A549 (cell line): ENCODE results near the gene WSCD1.

Experiments used
- BHLHE40 ChIP-seq: IDR thresholded peaks from 2 replicates; pipeline ENCODE4 v1.6.1; 2012; ENCODE audit warnings: low read depth, low read length, inconsistent platforms
- EP300 ChIP-seq, 2 experiments: fragments of >200 bp; sonication (Bioruptor Twin); formaldehyde crosslinking; IDR thresholded peaks; 2 replicates in 1 of 2; 3 replicates in 1 of 2; pipeline ENCODE4 v1.6.1; 2016 to 2017
- KDM1A ChIP-seq: fragments of 200-600 bp; sonication (generic); IDR thresholded peaks from 2 replicates; pipeline ENCODE4 v1.6.1; 2016; ENCODE audit warnings: low read depth, mild to moderate bottlenecking
- MAFK ChIP-seq: fragments of 450-650 bp; IDR thresholded peaks from 2 replicates; pipeline ENCODE4 v1.6.1; 2014; ENCODE audit not compliant: partially characterized antibody
- MAZ ChIP-seq: fragments of 150-350 bp; IDR thresholded peaks from 2 replicates; pipeline ENCODE4 v1.6.1; 2014; ENCODE audit warnings: antibody characterized with exemption, low read depth, low read length, borderline replicate concordance
- NR3C1 ChIP-seq: fragments of >200 bp; sonication (Bioruptor Twin); formaldehyde crosslinking; IDR thresholded peaks from 3 replicates; pipeline ENCODE4 v1.6.1; 2017
- POLR2A ChIP-seq: IDR thresholded peaks from 2 replicates; pipeline ENCODE4 v1.6.1; 2012; ENCODE audit warnings: mild to moderate bottlenecking, low read length
- SMC3 ChIP-seq: fragments of >200 bp; sonication (Bioruptor Twin); formaldehyde crosslinking; IDR thresholded peaks from 3 replicates; pipeline ENCODE4 v1.6.1; 2018; ENCODE audit warnings: inconsistent platforms
- TFCP2L1 ChIP-seq: fragments of 250-450 bp; sonication (Bioruptor Pico); IDR thresholded peaks from 2 replicates; pipeline ENCODE4 v1.5.0; 2021; ENCODE audit warnings: mild to moderate bottlenecking
- ZNF302 ChIP-seq: fragments of 250-450 bp; sonication (Bioruptor Pico); IDR thresholded peaks from 2 replicates; pipeline ENCODE4 v1.9.0; 2021; ENCODE audit warnings: inconsistent platforms, mild to moderate bottlenecking, moderate library complexity
- TF ChIP-seq, protein P1 (sequence below): fragments of >200 bp; sonication (Bioruptor Twin); formaldehyde crosslinking; IDR thresholded peaks from 3 replicates; pipeline ENCODE4 v1.5.1; 2016

DNA sequence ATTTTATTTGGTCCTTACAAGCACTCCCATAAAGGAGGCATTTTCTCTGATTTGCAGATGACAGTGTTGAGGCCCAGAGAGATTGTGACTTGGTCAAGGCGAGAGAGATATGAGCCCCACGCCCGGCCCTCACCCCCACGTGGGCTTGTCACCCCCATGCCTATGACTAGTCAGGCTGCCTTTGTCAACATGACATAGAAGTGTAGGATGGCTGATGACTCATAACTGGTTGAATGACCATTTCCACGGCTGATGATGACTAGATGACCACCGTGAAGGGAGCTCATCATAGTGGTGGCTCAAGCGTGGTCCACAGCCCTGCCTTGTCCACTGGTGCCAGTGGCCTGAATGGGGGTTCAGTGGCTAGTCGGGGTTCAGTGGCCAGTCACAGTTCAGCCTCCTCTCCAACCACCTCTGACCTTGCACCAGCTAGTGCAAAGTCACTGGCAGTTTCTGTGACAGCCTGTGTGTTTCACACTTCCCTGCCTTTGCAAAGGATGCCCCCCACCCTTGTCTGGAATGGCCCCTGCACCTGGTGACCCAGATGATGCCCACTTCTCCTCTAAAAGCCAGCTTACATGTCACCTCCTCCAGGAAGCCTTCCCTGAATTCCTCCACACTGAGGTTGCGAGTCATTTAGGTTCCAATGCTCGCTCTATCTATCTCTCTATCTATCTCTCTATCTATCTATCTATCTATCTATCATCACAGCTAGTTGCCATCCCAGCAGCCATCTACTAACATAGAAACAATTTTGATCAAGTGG, 3.8 kb upstream of the WSCD1 start:
- TF ChIP-seq POLR2A (no peak), KDM1A (no peak), BHLHE40 (no peak), EP300 (IDR thresholded peaks at IDR 0.05) (no peak), TFCP2L1 (CRISPR knock-in tag) (no peak), NR3C1 (no peak), ZNF302 (CRISPR knock-in tag) (no peak), SMC3 (no peak), MAZ (no peak), MAFK (no peak)
- TF ChIP-seq, protein P1, sequence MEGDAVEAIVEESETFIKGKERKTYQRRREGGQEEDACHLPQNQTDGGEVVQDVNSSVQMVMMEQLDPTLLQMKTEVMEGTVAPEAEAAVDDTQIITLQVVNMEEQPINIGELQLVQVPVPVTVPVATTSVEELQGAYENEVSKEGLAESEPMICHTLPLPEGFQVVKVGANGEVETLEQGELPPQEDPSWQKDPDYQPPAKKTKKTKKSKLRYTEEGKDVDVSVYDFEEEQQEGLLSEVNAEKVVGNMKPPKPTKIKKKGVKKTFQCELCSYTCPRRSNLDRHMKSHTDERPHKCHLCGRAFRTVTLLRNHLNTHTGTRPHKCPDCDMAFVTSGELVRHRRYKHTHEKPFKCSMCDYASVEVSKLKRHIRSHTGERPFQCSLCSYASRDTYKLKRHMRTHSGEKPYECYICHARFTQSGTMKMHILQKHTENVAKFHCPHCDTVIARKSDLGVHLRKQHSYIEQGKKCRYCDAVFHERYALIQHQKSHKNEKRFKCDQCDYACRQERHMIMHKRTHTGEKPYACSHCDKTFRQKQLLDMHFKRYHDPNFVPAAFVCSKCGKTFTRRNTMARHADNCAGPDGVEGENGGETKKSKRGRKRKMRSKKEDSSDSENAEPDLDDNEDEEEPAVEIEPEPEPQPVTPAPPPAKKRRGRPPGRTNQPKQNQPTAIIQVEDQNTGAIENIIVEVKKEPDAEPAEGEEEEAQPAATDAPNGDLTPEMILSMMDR: no peak
